Coronary artery (tissue), 2 donors: ENCODE measurements around the gene E2F1.

Experiments
- DNase-seq: peaks from one replicate; pipeline ENCODE4 v3.0.0-alpha.2; 2017; ENCODE audit warnings: low spot score
- H3K27ac ChIP-seq, 2 donors: fragments of 200-600 bp; sonication (generic); one replicate each; pipeline ENCODE4 v1.5.1; 2016 to 2019
- H3K4me3 ChIP-seq: fragments of 200-600 bp; sonication (generic); 2 replicates; pipeline ENCODE4 v1.5.1; 2016; ENCODE audit warnings: mild to moderate bottlenecking, moderate library complexity
- CTCF ChIP-seq: fragments of 200-600 bp; sonication (generic); IDR thresholded peaks from one replicate; pipeline ENCODE4 v1.5.1; 2019; ENCODE audit warnings: antibody characterized with exemption

The E2F1 gene

GRCh38 chr20:33709905-33710541, 23.8 kb upstream of the E2F1 start:
- DNase-seq: no peak

GRCh38 chr20:33709398-33709797, 23.2 kb upstream of the E2F1 start:
- no peak for TF ChIP-seq CTCF
- H3K4me3 ChIP-seq: no peak overlapping the region
- H3K27ac ChIP-seq: no peak overlapping the region
- no peak for DNase-seq

More at GRCh38 chr20:33709905-33710541, 23.8 kb upstream of the E2F1 start:
- Histone ChIP-seq H3K4me3 (no peak overlapping the region), H3K27ac (no peak overlapping the region)
- TF ChIP-seq CTCF: no peak

- no peak for DNase-seq
- H3K4me3 ChIP-seq: no peak overlapping the region
- H3K27ac ChIP-seq: no peak overlapping the region
- no peak for TF ChIP-seq CTCF
Measured at GRCh38 chr20:33707668-33708067, 21.5 kb upstream of the E2F1 start.

GRCh38 chr20:33704197-33704924, 18.2 kb upstream of the E2F1 start:
- DNase-seq: no peak
- no peak for TF ChIP-seq CTCF
- Histone ChIP-seq H3K4me3 (no peak overlapping the region), H3K27ac (no peak overlapping the region)

- no peak for TF ChIP-seq CTCF
- DNase-seq: no peak
Measured at GRCh38 chr20:33703498-33704137, 17.4 kb upstream of the E2F1 start.

GRCh38 chr20:33702861-33703260, 16.7 kb upstream of the E2F1 start:
- TF ChIP-seq CTCF: no peak
- no peak overlapping the region for H3K4me3 ChIP-seq
- H3K27ac ChIP-seq: no peak overlapping the region
- no peak for DNase-seq

More at GRCh38 chr20:33703498-33704137, 17.4 kb upstream of the E2F1 start:
- Histone ChIP-seq H3K27ac (no peak overlapping the region), H3K4me3 (no peak overlapping the region)
